CD4-positive, alpha-beta T cell treated with Interleukin-17A for 4 hours (primary cell): Measurements from ENCODE around the gene SDR9C7.
"Not testable (repeated sequence)": the region's sequence is repeated elsewhere in the genome, so short reads cannot be mapped to it uniquely, and the experiment has no call there.

Source experiments
- DNase-seq: peaks from one replicate; pipeline ENCODE4 v3.0.0-alpha.2; 2020; ENCODE audit warnings: mixed read lengths

SDR9C7 gene

DNA sequence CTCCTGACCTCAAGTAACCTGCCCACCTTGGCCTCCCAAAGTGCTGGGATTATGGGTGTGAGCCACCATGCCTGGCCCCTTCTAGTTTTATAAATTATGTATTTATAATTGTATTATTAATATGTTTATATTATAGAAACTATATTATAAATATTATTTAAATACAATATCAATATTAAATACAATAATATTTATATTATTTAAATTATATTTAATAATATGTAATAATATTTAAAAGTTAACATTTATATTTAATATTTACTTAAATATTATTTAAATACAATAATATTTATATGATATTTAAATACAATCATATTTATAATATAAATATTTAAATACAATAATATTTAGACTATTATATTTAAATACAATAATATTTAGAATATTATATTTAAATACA lies 20.0 kb downstream of the SDR9C7 start:
- DNase-seq, result no peak

DNA sequence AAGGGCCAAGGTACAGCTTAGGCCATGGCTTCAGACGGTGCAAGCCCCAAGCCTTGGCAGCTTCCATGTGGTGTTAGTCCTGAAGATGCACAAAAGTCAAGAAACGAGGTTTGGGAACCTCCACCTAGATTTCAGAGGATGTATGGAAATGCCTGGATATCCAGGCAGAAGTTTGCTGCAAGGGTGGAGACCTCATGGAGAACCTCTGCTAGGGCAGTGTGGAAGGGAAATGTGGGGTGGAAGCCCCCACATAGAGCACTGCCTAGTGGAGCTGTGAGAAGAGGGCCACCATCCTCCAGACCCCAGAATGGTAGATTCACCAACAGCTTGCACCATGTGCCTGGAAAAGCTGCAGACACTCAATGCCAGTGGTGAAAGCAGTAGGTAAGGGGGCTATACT lies 24.8 kb downstream of the SDR9C7 start:
- not testable (repeated sequence) for DNase-seq

DNA sequence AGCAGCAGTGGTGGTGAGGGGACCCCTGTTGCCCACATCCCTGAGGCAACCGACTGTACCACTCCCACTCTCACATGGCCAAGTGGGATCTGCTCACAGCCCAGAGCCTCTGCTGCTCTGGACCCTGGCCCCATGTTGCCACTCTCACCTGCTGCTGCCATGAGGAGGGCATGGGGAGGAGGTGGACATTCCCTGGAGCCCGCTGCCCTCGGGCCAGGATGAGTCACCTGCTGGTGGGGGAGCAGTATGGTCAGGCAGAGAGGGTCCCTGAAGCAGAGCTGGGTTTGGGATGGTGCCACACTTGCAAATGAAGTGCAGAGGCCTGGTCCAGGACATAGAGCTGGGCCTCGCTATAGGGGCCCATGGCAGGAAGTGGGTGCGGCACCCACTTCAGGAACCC lies 26.1 kb downstream of the SDR9C7 start:
- DNase-seq, result no peak

DNA sequence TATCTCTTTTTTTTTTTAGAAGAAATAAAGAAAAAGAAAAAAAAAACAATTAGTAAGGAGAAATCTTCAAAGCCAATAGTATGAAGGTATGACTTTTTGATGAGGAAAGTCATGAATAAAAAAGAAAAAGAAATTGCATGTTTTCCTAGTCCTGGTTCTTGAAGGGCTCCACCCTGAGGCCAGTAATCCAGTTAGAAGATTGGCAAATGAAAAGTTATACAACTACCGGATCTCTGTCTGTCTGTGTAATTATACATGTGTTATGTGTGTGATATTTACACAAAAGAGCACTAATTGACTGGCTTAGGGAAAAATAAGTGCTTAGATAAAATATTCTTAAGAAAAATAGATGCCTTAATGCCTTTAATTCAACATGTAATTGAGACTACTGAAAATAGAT lies 28.4 kb downstream of the SDR9C7 start:
- no peak for DNase-seq

DNA sequence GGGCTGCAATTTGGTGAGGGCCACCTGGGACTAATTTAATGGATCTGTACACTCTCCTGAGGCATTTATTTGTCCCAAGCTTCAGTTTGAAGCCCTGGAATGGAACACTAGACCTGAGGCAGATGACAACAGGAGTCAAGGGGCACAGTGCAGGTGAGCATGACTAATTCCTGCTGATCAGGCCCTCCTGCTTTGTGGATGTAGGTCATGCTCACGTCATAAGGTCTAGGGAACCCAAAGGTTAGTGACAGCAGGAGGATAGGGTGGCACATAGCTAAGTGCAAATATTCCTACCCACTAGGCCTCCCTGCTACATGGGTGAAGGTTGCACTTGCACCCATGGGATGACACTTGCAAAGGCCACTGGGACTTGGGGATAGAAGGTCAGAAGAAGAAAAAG lies 30.8 kb downstream of the SDR9C7 start:
- DNase-seq, result no peak

DNA sequence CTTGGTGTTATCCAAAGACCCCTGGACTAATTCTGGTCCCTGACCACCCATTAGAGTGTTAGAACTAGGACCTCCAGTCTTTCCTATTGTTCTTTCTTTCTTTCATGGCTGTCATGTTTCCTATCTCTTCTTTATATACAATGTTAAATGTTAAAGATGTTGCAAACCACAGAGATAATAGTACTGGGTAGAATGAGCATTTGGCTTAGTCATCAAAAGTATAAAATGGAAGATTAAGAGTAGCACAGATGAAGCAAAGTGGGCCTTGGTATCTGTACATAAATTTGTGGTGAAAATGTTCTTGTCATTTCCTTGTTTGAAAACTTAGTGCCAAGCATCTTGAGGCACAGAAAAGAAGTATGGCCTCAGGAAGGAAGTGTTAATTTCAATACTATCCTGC lies 32.9 kb downstream of the SDR9C7 start:
- not testable (repeated sequence) for DNase-seq

DNA sequence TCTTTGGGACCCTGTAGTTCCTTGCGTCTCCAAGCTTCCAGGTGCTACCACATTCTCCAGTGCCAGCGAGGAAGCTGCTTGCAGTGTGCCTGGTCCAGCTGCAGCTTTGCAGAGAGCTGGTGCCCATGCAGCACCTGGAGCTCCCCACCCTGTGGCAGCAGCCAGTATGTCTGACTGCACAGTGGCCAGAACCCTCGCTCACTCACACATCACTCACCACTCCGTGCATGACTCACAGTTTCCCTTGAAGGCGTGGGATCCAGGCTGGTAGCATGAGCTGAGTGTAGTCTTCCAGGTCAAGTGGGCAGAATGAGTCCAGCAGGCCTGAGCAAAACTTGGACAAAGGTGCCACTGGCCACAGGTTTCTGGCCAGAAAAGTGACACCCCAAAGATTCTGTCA lies 33.6 kb downstream of the SDR9C7 start:
- DNase-seq, result no peak

DNA sequence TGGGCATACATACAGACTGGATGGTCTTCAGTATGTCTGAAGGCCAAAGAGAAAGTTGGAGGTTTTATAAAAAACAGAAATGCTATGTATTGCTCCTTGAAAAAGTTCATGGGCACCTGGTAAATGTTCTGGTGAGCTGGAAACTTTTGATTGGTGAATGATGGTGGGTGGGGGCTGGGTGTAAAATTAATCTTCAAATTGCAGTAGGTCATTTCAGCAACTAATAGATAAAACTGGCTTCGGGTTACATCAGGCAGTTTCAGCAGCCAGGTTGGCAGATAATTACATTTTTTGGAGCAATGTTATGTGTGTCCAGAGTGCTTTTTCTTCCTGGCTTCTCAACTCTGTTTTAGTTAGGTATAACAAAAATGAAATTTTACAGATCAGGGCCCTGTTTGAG lies 35.3 kb downstream of the SDR9C7 start:
- DNase-seq, result no peak

DNA sequence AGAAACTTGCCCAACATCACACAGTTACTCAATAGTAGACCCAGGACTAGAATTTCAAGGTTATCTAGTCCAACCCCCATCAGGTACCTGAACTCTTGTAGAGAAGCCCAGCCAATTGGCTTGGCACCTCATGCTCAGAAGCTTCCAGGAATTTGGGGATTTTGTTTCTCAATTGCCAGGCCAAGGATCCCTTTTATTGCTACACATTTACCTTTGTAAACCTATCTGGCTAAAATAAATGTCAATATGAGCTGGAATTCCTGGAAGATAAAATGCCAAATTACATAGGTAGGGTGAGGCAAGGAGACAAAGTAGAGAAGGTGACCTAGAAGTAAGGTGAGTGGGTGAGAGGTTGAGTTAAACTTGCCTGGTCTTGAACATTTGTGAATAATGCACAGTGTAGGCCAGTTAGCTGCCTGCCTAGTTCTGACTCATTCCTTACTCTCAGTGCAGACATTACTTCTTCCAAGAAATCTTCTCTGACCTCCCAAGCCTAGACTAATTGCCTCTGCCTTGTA lies 36.3 kb downstream of the SDR9C7 start:
- DNase-seq, result no peak

DNA sequence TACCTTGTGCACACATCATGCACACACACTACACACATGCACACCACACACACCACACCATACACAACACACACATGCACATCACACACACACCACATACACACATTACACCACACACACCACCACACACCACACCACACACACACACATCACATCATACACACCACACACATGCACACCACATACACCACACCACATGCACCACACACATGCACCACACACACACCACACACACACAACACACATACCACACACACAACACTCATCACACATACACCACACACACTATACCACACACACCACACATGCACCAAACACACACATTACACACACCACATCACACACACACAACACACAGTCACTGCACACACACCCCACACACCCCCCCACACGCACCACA lies 38.1 kb downstream of the SDR9C7 start:
- no peak for DNase-seq

DNA sequence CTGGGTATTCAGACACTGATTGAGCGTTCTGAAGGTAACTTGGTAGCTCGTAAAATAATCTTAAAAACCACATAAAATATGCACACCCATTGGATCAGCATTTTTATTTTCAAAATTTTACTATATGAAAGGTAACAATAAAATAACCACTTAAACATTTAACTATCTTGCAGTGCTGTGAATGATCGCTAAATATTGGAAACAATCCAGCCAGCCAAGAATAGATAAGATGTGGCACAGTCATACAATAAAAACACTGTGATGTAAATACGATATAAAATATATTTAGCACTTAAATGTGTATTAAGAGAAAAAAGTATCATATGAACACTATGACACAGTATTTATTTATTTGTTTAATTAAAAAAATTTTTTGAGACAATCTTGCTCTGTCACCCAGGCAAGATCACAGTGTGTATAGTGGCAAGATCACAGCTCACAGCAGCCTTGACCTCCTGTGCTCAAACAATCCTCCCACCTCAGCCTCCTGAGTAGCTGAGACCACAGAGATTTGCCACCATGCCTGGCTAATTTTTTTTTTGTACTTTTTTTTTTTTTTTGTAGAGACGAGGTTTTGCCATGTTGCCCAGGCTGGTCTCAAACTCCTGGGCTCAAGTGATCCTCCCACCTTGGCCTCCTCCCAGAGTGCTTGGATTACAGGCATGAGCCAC lies 39.4 kb downstream of the SDR9C7 start:
- DNase-seq, result no peak

DNA sequence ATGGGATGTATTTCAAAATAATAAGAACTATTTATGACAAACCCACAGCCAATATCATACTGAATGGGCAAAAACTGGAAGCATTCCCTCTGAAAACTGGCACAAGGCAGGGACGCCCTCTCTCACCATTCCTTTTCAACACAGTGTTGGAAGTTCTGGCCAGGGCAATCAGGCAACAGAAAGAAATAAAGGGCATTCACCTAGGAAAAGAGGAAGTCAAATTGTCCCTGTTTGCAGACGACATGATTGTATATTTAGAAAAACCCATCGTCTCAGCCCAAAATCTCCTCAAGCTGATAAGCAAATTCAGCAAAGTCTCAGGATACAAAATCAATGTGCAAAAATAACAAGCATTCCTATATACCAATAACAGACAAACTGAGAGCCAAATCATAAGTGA lies 42.3 kb downstream of the SDR9C7 start:
- DNase-seq, result not testable (repeated sequence)

DNA sequence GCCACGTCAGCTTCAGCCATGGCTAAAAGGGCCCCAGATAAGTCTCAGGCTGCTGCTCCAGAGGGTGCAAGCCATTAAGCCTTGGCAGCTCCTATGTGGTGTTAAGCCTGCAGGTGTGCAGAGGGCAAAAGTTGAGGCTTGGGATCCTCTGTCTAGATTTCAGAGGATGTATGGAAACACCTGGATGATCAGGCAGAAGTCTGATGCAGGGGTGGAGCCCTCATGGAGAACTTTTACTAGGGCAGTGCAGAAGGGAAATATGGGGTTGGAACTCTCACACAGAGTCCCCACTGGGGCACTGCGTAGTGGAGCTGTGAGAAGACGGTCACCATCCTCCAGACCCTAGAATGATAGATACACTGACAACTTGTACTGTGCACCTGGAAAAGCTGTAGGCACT lies 47.9 kb downstream of the SDR9C7 start:
- no peak for DNase-seq

DNA sequence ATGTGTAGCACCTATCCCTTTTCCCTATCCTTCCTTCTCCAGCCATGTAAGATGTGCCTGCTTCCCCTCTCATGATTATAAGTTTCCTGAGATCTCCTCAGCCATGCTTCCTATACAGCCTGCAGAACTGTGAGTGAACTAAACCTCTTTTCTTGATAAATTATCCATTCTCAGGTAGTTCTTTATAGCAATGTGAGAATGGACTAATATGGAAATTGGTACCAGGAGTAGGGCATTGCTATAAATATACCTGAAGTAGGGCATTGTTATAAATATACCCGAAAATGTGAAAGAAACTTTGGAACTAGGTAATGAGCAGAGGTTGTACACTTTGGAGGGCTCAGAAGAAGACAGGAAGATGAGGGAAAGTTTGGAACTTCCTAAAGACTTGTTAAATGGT lies 48.9 kb downstream of the SDR9C7 start:
- DNase-seq, result no peak

DNA sequence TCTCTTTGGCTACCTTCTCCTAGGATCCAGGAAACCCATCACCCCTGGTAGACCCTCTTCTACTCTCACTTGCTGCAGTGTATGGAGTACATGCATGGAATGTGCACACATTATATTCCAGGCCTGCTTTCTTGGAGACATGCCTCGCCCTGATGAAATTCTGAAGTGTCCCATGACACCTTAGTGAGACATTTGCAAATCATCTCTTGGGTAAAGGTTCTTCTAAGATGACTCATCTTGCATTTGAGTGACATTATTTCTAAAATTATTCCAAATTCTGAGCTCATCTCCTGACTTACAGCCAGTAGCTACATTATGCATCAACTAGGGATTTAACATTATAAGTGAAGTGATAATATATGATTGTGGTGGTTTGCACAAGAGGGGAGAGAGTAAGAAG lies 49.8 kb downstream of the SDR9C7 start:
- DNase-seq, result no peak

DNA sequence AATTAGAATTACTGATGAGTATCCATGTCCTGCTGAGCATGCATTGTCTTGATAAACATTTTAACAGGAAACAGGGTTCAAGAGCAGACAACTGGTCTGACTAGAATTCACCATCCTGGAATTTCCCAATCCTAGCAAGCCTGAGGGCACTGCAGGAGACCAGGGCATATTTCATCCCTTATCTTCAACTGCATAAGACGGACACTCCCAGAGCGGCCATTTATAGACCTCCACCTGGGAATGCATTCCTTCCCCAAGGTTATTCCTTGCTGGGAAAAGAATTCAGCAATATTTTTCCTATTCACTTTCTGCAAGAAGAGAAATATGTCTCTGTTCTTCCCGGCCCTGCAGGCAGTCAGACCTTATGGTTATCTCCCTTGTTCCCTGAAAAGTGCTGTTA lies 51.8 kb downstream of the SDR9C7 start:
- not testable (repeated sequence) for DNase-seq

DNA sequence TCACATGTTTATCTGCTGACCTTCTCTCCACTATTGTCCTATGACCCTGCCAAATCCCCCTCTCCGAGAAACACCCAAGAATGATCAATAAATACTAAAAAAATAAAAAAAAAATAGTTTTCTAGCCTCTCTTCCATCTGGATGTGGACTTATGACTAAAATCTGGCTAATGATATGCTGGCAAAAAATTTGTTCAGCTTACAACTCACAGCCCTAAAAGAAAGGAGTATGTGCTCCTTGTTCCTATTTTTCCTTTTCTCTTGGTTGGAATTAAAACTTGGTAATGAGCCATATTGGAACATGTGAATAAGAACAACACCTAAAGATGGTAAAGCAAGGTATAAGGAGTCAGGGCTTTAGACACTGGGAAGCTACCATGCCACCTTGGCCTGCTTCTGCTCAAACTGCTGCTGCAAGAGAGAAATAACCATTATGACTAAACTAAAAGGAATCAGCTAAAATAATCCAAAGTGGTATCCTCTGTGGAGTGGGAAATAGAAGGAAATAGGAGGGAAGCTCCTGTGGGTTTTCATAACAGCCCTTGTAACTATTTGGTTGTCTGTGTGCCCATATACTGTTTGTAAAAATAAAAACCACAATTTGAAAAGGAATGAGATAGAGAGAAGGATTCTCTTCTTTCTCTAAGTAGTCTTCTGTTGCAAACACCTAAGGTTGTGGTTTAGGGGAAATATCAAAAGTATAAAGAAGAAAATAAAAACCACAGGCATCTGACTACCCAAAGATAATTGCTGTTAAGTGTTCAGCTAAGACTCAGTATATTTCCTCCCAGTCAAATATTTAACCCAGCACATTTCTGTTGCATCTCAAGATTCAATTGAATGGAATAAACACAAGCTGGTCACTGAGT lies 53.8 kb downstream of the SDR9C7 start:
- no peak for DNase-seq

DNA sequence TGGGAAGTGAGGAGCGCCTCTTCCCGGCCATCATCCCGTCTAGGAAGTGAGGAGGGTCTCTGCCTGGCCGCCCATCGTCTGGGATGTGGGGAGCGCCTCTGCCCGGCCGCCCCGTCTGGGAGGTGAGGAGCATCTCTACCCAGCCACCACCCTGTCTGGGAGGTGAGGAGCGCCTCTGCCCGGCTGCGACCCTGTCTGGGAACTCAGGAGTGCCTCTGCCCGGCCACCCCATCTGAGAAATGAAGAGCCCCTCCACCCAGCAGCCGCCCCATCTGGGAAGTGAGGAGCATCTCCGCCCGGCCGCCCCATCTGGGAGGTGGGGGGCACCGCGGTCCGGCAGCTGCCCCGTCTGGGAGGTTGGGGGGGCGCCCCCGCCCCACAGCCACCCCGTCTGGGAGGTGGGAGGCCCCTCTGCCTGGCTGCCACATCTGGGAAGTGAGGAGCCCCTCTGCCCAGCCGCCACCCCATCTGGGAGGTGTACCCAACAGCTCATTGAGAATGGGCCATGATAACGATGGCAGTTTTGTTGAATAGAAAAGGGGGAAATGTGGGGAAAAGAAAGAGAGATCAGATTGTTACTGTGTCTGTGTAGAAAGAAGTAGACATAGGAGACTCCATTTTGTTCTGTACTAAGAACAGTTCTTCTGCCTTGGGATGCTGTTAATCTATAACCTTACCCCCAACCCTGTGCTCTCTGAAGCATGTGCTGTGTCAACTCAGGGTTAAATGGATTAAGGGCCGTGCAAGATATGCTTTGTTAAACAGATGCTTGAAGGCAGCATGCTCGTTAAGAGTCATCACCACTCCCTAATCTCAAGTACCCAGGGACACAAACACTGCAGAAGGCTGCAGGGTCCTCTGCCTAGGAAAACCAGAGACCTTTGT lies 54.7 kb downstream of the SDR9C7 start:
- not testable (repeated sequence) for DNase-seq

DNA sequence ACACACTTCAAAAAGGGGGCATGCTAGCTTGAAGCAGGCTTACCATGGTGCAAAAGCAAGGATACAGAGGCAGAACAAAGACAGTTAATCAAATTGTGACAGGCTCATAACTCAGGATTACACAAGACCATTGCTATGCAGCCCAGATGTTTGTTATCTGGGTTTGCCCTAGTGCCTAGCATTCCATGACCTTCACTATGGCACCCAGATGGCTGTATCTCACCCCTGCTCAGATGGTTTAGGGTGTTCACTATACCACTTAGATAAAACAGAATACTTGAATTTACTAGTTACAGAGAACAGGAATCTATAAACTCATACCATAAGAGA lies 56.2 kb downstream of the SDR9C7 start:
- DNase-seq, result no peak

DNA sequence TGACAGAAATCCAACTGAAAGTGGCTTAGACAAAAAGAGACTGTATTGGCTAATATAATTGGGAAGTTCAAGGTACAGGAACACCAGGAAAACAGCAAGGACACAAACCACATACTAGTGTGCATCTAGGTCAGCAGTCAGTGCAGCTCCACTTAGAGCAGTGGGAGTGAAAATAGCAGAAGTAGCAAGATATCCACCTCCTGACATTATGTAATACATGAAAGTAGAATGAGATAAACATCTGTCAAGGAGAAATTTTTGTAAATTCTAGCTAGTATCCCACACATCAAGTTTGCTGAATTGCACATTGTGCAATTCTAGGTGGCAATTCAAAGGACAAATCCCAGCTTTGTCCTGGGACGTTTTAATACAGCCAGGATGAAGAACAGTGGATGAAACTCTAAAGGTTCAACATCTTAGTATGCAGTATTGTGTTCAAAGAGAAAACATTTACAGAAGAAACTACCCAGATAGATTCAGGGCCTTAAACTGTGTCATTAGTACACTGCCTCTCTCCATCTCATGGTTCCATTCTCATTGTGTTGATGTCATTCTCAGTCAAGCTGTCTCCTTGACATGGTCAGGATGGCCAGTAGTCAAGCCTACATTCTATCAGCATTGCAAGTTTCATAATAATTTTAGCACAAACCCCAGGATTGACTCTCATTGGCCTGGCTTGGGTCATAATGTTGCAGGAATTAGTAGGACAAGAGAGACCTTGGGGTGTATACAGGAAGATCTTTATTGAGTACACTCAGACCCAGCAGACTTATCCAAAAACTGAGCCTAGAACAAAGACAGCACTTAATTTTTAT lies 56.8 kb downstream of the SDR9C7 start:
- no peak for DNase-seq

DNA sequence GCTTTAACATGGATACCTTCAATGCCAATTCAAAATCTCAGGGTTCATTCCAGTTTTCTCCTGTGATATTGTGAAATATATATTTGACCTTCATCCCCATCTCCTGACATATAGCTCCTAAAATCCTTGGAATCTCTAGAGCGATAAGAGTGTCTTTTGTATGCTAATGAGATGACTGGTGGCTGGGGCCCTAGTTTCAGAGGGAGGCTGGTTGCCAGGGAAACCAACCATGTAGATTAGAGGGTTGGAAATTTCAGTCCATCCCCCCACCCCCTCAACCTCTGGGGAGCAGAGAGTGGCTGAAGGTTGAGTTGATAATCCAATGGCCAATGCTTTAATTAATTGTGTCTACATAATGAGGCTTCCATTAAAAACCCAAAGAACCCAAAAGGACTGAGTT lies 59.4 kb downstream of the SDR9C7 start:
- no peak for DNase-seq

DNA sequence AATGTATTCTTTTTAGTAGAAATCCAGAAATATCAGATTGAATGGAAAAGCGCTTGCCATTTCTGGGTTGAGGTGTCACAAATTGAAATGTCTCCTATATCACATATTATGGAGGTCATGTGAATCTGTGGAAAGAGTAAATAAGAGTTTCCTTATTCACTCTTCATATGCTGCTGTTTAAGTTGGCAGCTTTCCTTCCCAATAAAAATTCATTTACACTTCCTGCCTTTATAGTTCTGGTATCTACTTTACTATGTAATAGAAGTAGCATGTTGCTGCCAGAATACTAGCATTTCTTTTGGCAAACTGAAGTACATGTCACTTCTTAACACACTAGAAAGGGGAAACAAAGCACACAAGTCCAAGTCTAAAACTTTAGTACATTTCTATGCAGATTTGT lies 60.8 kb downstream of the SDR9C7 start:
- no peak for DNase-seq
